Upper lobe of right lung (tissue), 1 donor: Measurements from ENCODE around the gene SH2D5. TPM values are rescaled to one million over a fixed set of nuclear protein-coding genes. Genes with fewer than 3 reads are reported as not detected.
"Not testable (repeated sequence)": the region's sequence is repeated elsewhere in the genome, so short reads cannot be mapped to it uniquely, and the experiment has no call there.

ENCODE experiments used
- ATAC-seq: fragments of 200-7000 bp; cut with Tn5 transposase; one replicate; pipeline ENCODE4 v1.9.1; 2020; ENCODE audit warnings: mild to moderate bottlenecking, moderate library complexity
- DNase-seq: peaks from one replicate; pipeline ENCODE4 v3.0.0-alpha.2; 2020
- H3K27ac ChIP-seq: fragments of 200-600 bp; one replicate; pipeline ENCODE4 v1.8.0; 2022
- H3K27me3 ChIP-seq: fragments of 200-600 bp; one replicate; pipeline ENCODE4 v1.8.0; 2022; ENCODE audit warnings: mild to moderate bottlenecking
- H3K36me3 ChIP-seq: fragments of 200-600 bp; one replicate; pipeline ENCODE4 v1.8.0; 2022
- H3K4me1 ChIP-seq: fragments of 200-600 bp; one replicate; pipeline ENCODE4 v1.8.0; 2022
- H3K4me3 ChIP-seq: fragments of 200-600 bp; one replicate; pipeline ENCODE4 v1.8.0; 2022; ENCODE audit warnings: mild to moderate bottlenecking
- H3K9me3 ChIP-seq: fragments of 200-600 bp; one replicate; pipeline ENCODE4 v1.8.0; 2022
- CTCF ChIP-seq: fragments of 200-600 bp; IDR thresholded peaks from one replicate; pipeline ENCODE4 v1.8.0; 2022; ENCODE audit warnings: antibody characterized with exemption
- intact Hi-C: fragments of 100-400 bp; cut with DNase I; formaldehyde crosslinking; loops from one replicate; pipeline ENCODE4 v1.11.0; 2022
- total RNA-seq: library from RNA; stranded (reverse); fragmentation: NEBNext Ultra II Directional; extraction: Animal tissue kit (Norgen Biotek cat#: 25700); gene quantifications from one replicate; pipeline ENCODE4 v1.2.1, GENCODE V29; 2021
- donor health status: DM: no; HTN: yes; CAD: no; lungs with severe emphysema.

Gene SH2D5
- total RNA-seq, 1 donor from 2014 or later = 0.52 TPM

GRCh38 chr1:20719261-20719660 lies 13.2 kb downstream of the SH2D5 start:
- intact Hi-C loops = no loop called here
- no peaks in the 10 kb centered on the region for H3K36me3 ChIP-seq

GRCh38 chr1:20718343-20718882 lies 14.1 kb downstream of the SH2D5 start:
- H3K36me3 ChIP-seq, intact Hi-C loops, H3K27ac ChIP-seq, H3K4me1 ChIP-seq, ATAC-seq, H3K9me3 ChIP-seq: not testable (repeated sequence)
- DNase-seq = peak; percentile 19
- peak overlapping the region; percentile 44 for H3K4me3 ChIP-seq
- H3K27me3 ChIP-seq = peaks cover 24% of the 10 kb centered on the region

More at GRCh38 chr1:20719261-20719660, 13.2 kb downstream of the SH2D5 start:
- Histone ChIP-seq H3K4me3 (no peak overlapping the region), H3K4me1 (peaks cover 4% of the 10 kb centered on the region), H3K27ac (no peak overlapping the region), H3K27me3 (peaks cover 24% of the 10 kb centered on the region), H3K9me3 (no peaks in the 10 kb centered on the region)
- DNase-seq = peak; percentile 30
- ATAC-seq = no peak
- TF ChIP-seq CTCF = no peak

GRCh38 chr1:20717452-20718342 lies 14.8 kb downstream of the SH2D5 start, which contains the start of gene KIF17:
Gene KIF17, minus strand, starts transcription at chr1:20718007. Its CDS starts 301 bp downstream, at chr1:20717706.
- H3K27me3 ChIP-seq = peaks cover 24% of the 10 kb centered on the region
- H3K4me3 ChIP-seq = peak within 1 kb of the TSS; percentile 44
- H3K36me3 ChIP-seq = no peaks in the 10 kb centered on the region
- ATAC-seq (peak; percentile 85), DNase-seq (peak; percentile 89)
- no peak for TF ChIP-seq CTCF
- no peaks in the 10 kb centered on the region for H3K9me3 ChIP-seq
- intact Hi-C loops = no loop called here
- no peak within 1 kb of the TSS for H3K27ac ChIP-seq
- peaks cover 4% of the 10 kb centered on the region for H3K4me1 ChIP-seq

GRCh38 chr1:20716232-20716631 lies 16.3 kb downstream of the SH2D5 start:
- H3K4me1 ChIP-seq = peaks cover 4% of the 10 kb centered on the region
- H3K27ac ChIP-seq = no peak overlapping the region
- H3K36me3 ChIP-seq = no peaks in the 10 kb centered on the region
- ATAC-seq = no peak
- intact Hi-C loops = no loop called here
- DNase-seq = no peak
- H3K4me3 ChIP-seq = no peak overlapping the region
- no peaks in the 10 kb centered on the region for H3K9me3 ChIP-seq
- no peak for TF ChIP-seq CTCF
- H3K27me3 ChIP-seq = peaks cover 33% of the 10 kb centered on the region

- Histone ChIP-seq H3K27ac (no peak overlapping the region), H3K4me3 (no peak overlapping the region), H3K27me3 (peaks cover 33% of the 10 kb centered on the region), H3K9me3 (no peaks in the 10 kb centered on the region), H3K36me3 (no peaks in the 10 kb centered on the region), H3K4me1 (peaks cover 4% of the 10 kb centered on the region)
- no peak for ATAC-seq
- TF ChIP-seq CTCF = no peak
- intact Hi-C loops = no loop called here
- DNase-seq = no peak
Measured at GRCh38 chr1:20715406-20715805, 17.1 kb downstream of the SH2D5 start.

GRCh38 chr1:20713440-20713839 lies 19.1 kb downstream of the SH2D5 start:
- no peak for DNase-seq
- H3K27me3 ChIP-seq = peaks cover 33% of the 10 kb centered on the region
- TF ChIP-seq CTCF = no peak
- no peak overlapping the region for H3K4me3 ChIP-seq
- no peaks in the 10 kb centered on the region for H3K9me3 ChIP-seq
- H3K4me1 ChIP-seq = peaks cover 4% of the 10 kb centered on the region
- H3K27ac ChIP-seq = no peak overlapping the region
- no peaks in the 10 kb centered on the region for H3K36me3 ChIP-seq
- intact Hi-C loops = no loop called here
- no peak for ATAC-seq
